Activated CD4-positive, alpha-beta T cell treated with anti-CD3 and anti-CD28 coated beads for 1 hour (primary cell): ENCODE results near the gene R3HDM4.
A peak's percentile ranks its signal among the peaks of the same experiment; 100 is the strongest.
"Not testable (repeated sequence)": the region's sequence is repeated elsewhere in the genome, so short reads cannot be mapped to it uniquely, and the experiment has no call there.

Experiments
- DNase-seq: peaks from one replicate; pipeline ENCODE4 v3.0.0-alpha.2; 2020

Gene R3HDM4

GRCh38 chr19:911197-912033, 1.6 kb downstream of the R3HDM4 start:
- no peak for DNase-seq

- DNase-seq: no peak
Measured at GRCh38 chr19:907183-907853, 5.7 kb downstream of the R3HDM4 start.

- DNase-seq: no peak
Measured at GRCh38 chr19:906480-906879, 6.5 kb downstream of the R3HDM4 start.

- DNase-seq: no peak
Measured at GRCh38 chr19:904545-904944, 8.5 kb downstream of the R3HDM4 start.

GRCh38 chr19:903266-903797, 9.7 kb downstream of the R3HDM4 start:
- no peak for DNase-seq

- DNase-seq: no peak
Measured at GRCh38 chr19:902446-903226, 10.4 kb downstream of the R3HDM4 start.

- DNase-seq: no peak
Measured at GRCh38 chr19:902093-902370, 11.0 kb downstream of the R3HDM4 start.

GRCh38 chr19:901216-902092, 11.6 kb downstream of the R3HDM4 start:
- no peak for DNase-seq

GRCh38 chr19:900302-901111, 12.5 kb downstream of the R3HDM4 start:
- no peak for DNase-seq

GRCh38 chr19:900043-900301, 13.0 kb downstream of the R3HDM4 start:
- no peak for DNase-seq

GRCh38 chr19:899336-900042, 13.5 kb downstream of the R3HDM4 start:
- no peak for DNase-seq

- no peak for DNase-seq
Measured at GRCh38 chr19:898663-899062, 14.4 kb downstream of the R3HDM4 start.

- no peak for DNase-seq
Measured at GRCh38 chr19:897442-898039, 15.5 kb downstream of the R3HDM4 start.

GRCh38 chr19:896999-897398, 16.0 kb downstream of the R3HDM4 start:
- DNase-seq: no peak

- DNase-seq: no peak
Measured at GRCh38 chr19:896434-896833, 16.6 kb downstream of the R3HDM4 start.

GRCh38 chr19:892894-893689, 19.9 kb downstream of the R3HDM4 start, which contains the start of the genes MED16 and RNU6-9:
Gene MED16 (minus strand): TSS chr19:893187. CDS start chr19:891131, 2,056 bp downstream.
Gene RNU6-9 (plus strand): TSS chr19:893484.
- DNase-seq: peak; percentile 84

GRCh38 chr19:892243-892893, 20.7 kb downstream of the R3HDM4 start:
- DNase-seq: no peak

GRCh38 chr19:891421-892200, 21.4 kb downstream of the R3HDM4 start:
- not testable (repeated sequence) for DNase-seq
